ENCODE measurements around the gene LARGE1. TPM values are rescaled to one million over a fixed set of nuclear protein-coding genes. Genes with fewer than 3 reads are reported as not detected.
"Not testable (repeated sequence)": the region's sequence is repeated elsewhere in the genome, so short reads cannot be mapped to it uniquely, and the experiment has no call there.

Gene LARGE1
- total and polyA plus RNA-seq, 11 donors, result 31.2 to 211 (median 129) TPM

GRCh38 chr22:33569018-33569417, 351.3 kb downstream of the LARGE1 start:
- Histone ChIP-seq H3K4me3 (no peak overlapping the region), H3K27me3 (no peaks in the 10 kb centered on the region), H3K9me3 (no peaks in the 10 kb centered on the region), H3K36me3 (no peaks in the 10 kb centered on the region), H3K27ac (peak overlapping the region in 7 of 12 donors; percentile 21 to 63 (median 47)), H3K4me1 (peaks cover 0 to 49% (median 21%) of the 10 kb centered on the region in 12 donors)
- no peak for DNase-seq
- peak; percentile 8 to 62 (median 20) for ATAC-seq
- intact Hi-C loops (cut with DNase I), result loop anchor here in 1 of 10 donors (2.0 kb wide), 1 partner anchor 40 kb away; no protein-coding TSS in a partner anchor
- no peak for TF ChIP-seq CTCF (IDR thresholded peaks at IDR 0.05)
- no peak for TF ChIP-seq POLR2A (IDR thresholded peaks at IDR 0.05)
- WGBS, 4 donors, result 8 to 20% (median 17%) methylated on average over 4 of the region's 4 CpGs

GRCh38 chr22:33566495-33566894, 353.8 kb downstream of the LARGE1 start:
- ATAC-seq; intact Hi-C loops (cut with DNase I); H3K9me3 ChIP-seq; H3K4me3 ChIP-seq; H3K36me3 ChIP-seq; H3K27me3 ChIP-seq; DNase-seq: not testable (repeated sequence)
- peak overlapping the region in 1 of 12 donors; percentile 74 for H3K27ac ChIP-seq
- WGBS, 4 donors, result 93 to 98% (median 96%) methylated on average over 6 of the region's 6 CpGs
- peaks cover 0 to 60% (median 32%) of the 10 kb centered on the region in 12 donors for H3K4me1 ChIP-seq

- 50 to 71% (median 64%) methylated on average over 7 of the region's 7 CpGs for WGBS, 4 donors
- Histone ChIP-seq H3K4me1 (peaks cover 0 to 56% (median 32%) of the 10 kb centered on the region in 12 donors), H3K27me3 (no peaks in the 10 kb centered on the region), H3K4me3 (no peak overlapping the region), H3K27ac (peak overlapping the region in 5 of 12 donors; percentile 16 to 74 (median 53)), H3K9me3 (no peaks in the 10 kb centered on the region), H3K36me3 (no peaks in the 10 kb centered on the region)
- intact Hi-C loops (cut with DNase I), result no loop called here
- ATAC-seq, result peak; percentile 55 to 93 (median 80)
- TF ChIP-seq POLR2A (IDR thresholded peaks at IDR 0.05) (no peak), CTCF (IDR thresholded peaks at IDR 0.05) (no peak)
- DNase-seq, result peak in 2 of 5 donors; percentile 62 to 69
Measured at GRCh38 chr22:33565580-33565995, 354.7 kb downstream of the LARGE1 start.

GRCh38 chr22:33564683-33565082, 355.6 kb downstream of the LARGE1 start:
- Histone ChIP-seq H3K36me3 (no peaks in the 10 kb centered on the region), H3K27ac (peak overlapping the region in 9 of 12 donors; percentile 32 to 81 (median 64)), H3K4me1 (peaks cover 0 to 55% (median 32%) of the 10 kb centered on the region in 12 donors), H3K4me3 (no peak overlapping the region), H3K9me3 (no peaks in the 10 kb centered on the region), H3K27me3 (no peaks in the 10 kb centered on the region)
- TF ChIP-seq POLR2A (IDR thresholded peaks at IDR 0.05) (no peak), CTCF (IDR thresholded peaks at IDR 0.05) (no peak)
- ATAC-seq, result no peak
- DNase-seq, result no peak
- WGBS, 4 donors, result 69 to 76% (median 73%) methylated on average over 6 of the region's 6 CpGs
- intact Hi-C loops (cut with DNase I), result loop anchor here in 1 of 10 donors (5.0 kb wide), 1 partner anchor 37 kb away; no protein-coding TSS in a partner anchor
